Glutamatergic neuron (in vitro differentiated cells): ENCODE data around the gene TMEM129. TPM values are rescaled to one million over a fixed set of nuclear protein-coding genes. Genes with fewer than 3 reads are reported as not detected.

Experiments
- DNase-seq: peaks from one replicate; pipeline ENCODE4 v3.0.0; 2022
- H3K27ac Mint-ChIP-seq: one replicate; pipeline ENCODE4 v1.8.0; 2020; ENCODE audit warnings: mild to moderate bottlenecking, mixed read lengths, inconsistent platforms; ENCODE audit not compliant: unreplicated experiment
- H3K27me3 Mint-ChIP-seq: one replicate; pipeline ENCODE4 v1.8.0; 2020; ENCODE audit warnings: mild to moderate bottlenecking, moderate library complexity, mixed read lengths, inconsistent platforms; ENCODE audit not compliant: unreplicated experiment
- H3K36me3 Mint-ChIP-seq: one replicate; pipeline ENCODE4 v1.8.0; 2020; ENCODE audit warnings: mild to moderate bottlenecking, mixed read lengths, inconsistent platforms; ENCODE audit not compliant: unreplicated experiment
- H3K4me1 Mint-ChIP-seq: one replicate; pipeline ENCODE4 v1.8.0; 2020; ENCODE audit warnings: mild to moderate bottlenecking, low read depth, mixed read lengths, inconsistent platforms; ENCODE audit not compliant: unreplicated experiment
- H3K4me3 Mint-ChIP-seq: one replicate; pipeline ENCODE4 v1.8.0; 2020; ENCODE audit warnings: mild to moderate bottlenecking, mixed read lengths, inconsistent platforms; ENCODE audit not compliant: unreplicated experiment
- H3K9me3 Mint-ChIP-seq: one replicate; pipeline ENCODE4 v1.8.0; 2020; ENCODE audit warnings: mild to moderate bottlenecking, moderate library complexity, mixed read lengths, inconsistent platforms; ENCODE audit not compliant: unreplicated experiment
- CTCF ChIP-seq: fragments of 200-600 bp; sonication (generic); IDR thresholded peaks from one replicate; pipeline ENCODE4 v1.5.0; 2021; ENCODE audit not compliant: partially characterized antibody, unreplicated experiment
- total RNA-seq: library from RNA; stranded (reverse); fragmentation: NEBNext Ultra II Directional; extraction: Animal tissue kit (Norgen Biotek cat#: 25700); gene quantifications from one replicate; pipeline ENCODE4 v1.2.1, GENCODE V29; 2021; ENCODE audit not compliant: unreplicated experiment

TMEM129 gene
- total RNA-seq, 1 donor from 2014 or later = 23.8 TPM

GRCh38 chr4:1755297-1755696, 34.2 kb upstream of the TMEM129 start:
- Mint-ChIP-seq H3K4me1 (no peaks in the 10 kb centered on the region), H3K9me3 (peaks cover 2% of the 10 kb centered on the region)
- TF ChIP-seq CTCF = no peak

GRCh38 chr4:1754336-1754735, 33.2 kb upstream of the TMEM129 start:
- H3K9me3 Mint-ChIP-seq = peaks cover 2% of the 10 kb centered on the region
- H3K27me3 Mint-ChIP-seq = peaks cover 1% of the 10 kb centered on the region
- no peaks in the 10 kb centered on the region for H3K36me3 Mint-ChIP-seq
- H3K4me1 Mint-ChIP-seq = no peaks in the 10 kb centered on the region
- no peak for TF ChIP-seq CTCF
- no peak overlapping the region for H3K4me3 Mint-ChIP-seq
- peak overlapping the region; percentile 43 for H3K27ac Mint-ChIP-seq
- DNase-seq = peak; percentile 73

More at GRCh38 chr4:1755297-1755696, 34.2 kb upstream of the TMEM129 start:
- H3K27me3 Mint-ChIP-seq = peaks cover 1% of the 10 kb centered on the region
- H3K36me3 Mint-ChIP-seq = no peaks in the 10 kb centered on the region
- no peak for DNase-seq
- H3K4me3 Mint-ChIP-seq = no peak overlapping the region
- no peak overlapping the region for H3K27ac Mint-ChIP-seq

- no peak for DNase-seq
- Mint-ChIP-seq H3K9me3 (peaks cover 2% of the 10 kb centered on the region), H3K4me1 (no peaks in the 10 kb centered on the region), H3K27ac (peak overlapping the region; percentile 43), H3K27me3 (peaks cover 1% of the 10 kb centered on the region), H3K36me3 (no peaks in the 10 kb centered on the region), H3K4me3 (no peak overlapping the region)
- no peak for TF ChIP-seq CTCF
Measured at GRCh38 chr4:1753697-1754311, 32.7 kb upstream of the TMEM129 start.

GRCh38 chr4:1753294-1753696, 32.2 kb upstream of the TMEM129 start:
- H3K4me1 Mint-ChIP-seq = no peaks in the 10 kb centered on the region
- H3K27me3 Mint-ChIP-seq = peaks cover 1% of the 10 kb centered on the region
- no peaks in the 10 kb centered on the region for H3K36me3 Mint-ChIP-seq
- no peak overlapping the region for H3K4me3 Mint-ChIP-seq
- H3K27ac Mint-ChIP-seq = no peak overlapping the region
- peaks cover 2% of the 10 kb centered on the region for H3K9me3 Mint-ChIP-seq
- no peak for DNase-seq
- TF ChIP-seq CTCF = no peak

GRCh38 chr4:1752284-1753041, 31.3 kb upstream of the TMEM129 start:
- Mint-ChIP-seq H3K4me3 (no peak overlapping the region), H3K27ac (no peak overlapping the region), H3K36me3 (no peaks in the 10 kb centered on the region), H3K4me1 (no peaks in the 10 kb centered on the region), H3K9me3 (peaks cover 2% of the 10 kb centered on the region), H3K27me3 (peaks cover 1% of the 10 kb centered on the region)
- no peak for TF ChIP-seq CTCF
- no peak for DNase-seq
